ENCODE data around the gene TIAM2. TPM values are rescaled to one million over a fixed set of nuclear protein-coding genes. Genes with fewer than 3 reads are reported as not detected.

Gene TIAM2
- total RNA-seq, 1 donor from 2014 or later = 2.4 TPM

DNA sequence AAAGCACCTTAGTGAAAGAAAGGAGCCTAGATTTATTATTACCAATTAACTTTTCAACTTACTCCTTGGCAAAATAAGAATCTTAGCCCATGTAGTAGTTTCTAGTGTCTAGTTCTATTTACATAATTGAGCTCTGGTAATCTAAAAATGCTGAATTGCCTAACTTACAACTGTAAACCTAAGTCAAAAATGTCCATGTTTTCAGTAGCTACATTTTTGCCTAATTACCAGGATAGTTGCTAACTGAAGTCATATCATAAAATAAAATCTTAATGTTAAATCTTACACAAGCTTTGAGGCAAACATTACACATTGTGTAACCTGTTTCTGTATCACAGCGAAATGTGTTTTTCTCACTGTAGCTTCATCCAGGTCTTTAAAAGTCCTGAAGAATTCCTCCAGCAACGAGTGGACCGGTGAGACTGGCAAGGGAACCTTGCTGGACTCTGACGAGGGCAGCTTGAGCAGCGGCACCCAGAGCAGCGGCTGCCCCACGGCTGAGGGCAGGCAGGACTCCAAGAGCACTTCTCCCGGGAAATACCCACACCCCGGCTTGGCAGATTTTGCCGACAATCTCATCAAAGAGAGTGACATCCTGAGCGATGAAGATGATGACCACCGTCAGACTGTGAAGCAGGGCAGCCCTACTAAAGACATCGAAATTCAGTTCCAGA, 261.1 kb downstream of the TIAM2 start:
- no peak for FAIRE-seq
- no peak overlapping the region for H3K4me3 ChIP-seq (ENCODE audit: low read depth, low read length)
- DNase-seq (ENCODE audit: low read depth) = no peak
- TF ChIP-seq, protein P1, sequence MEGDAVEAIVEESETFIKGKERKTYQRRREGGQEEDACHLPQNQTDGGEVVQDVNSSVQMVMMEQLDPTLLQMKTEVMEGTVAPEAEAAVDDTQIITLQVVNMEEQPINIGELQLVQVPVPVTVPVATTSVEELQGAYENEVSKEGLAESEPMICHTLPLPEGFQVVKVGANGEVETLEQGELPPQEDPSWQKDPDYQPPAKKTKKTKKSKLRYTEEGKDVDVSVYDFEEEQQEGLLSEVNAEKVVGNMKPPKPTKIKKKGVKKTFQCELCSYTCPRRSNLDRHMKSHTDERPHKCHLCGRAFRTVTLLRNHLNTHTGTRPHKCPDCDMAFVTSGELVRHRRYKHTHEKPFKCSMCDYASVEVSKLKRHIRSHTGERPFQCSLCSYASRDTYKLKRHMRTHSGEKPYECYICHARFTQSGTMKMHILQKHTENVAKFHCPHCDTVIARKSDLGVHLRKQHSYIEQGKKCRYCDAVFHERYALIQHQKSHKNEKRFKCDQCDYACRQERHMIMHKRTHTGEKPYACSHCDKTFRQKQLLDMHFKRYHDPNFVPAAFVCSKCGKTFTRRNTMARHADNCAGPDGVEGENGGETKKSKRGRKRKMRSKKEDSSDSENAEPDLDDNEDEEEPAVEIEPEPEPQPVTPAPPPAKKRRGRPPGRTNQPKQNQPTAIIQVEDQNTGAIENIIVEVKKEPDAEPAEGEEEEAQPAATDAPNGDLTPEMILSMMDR (IDR thresholded peaks at IDR 0.05; ENCODE audit: insufficient read depth, low read length, severe bottlenecking) = no peak
- H3K36me3 ChIP-seq (ENCODE audit: control insufficient read depth, insufficient read depth, low read length) = peaks cover 12% of the 10 kb centered on the region
- no peaks in the 10 kb centered on the region for H3K27me3 ChIP-seq (ENCODE audit: control insufficient read depth, insufficient read depth, low read length)

- TF ChIP-seq, protein P1 (IDR thresholded peaks at IDR 0.05; ENCODE audit: insufficient read depth, low read length, severe bottlenecking) = no peak
- DNase-seq (ENCODE audit: low read depth) (no peak), FAIRE-seq (no peak)
- H3K36me3 ChIP-seq (ENCODE audit: control insufficient read depth, insufficient read depth, low read length) = peaks cover 12% of the 10 kb centered on the region
- H3K4me3 ChIP-seq (ENCODE audit: low read depth, low read length) = no peak overlapping the region
- no peaks in the 10 kb centered on the region for H3K27me3 ChIP-seq (ENCODE audit: control insufficient read depth, insufficient read depth, low read length)
These were observed 262.7 kb downstream of the TIAM2 start for GRCh38 chr6:155257796-155258195.

DNA sequence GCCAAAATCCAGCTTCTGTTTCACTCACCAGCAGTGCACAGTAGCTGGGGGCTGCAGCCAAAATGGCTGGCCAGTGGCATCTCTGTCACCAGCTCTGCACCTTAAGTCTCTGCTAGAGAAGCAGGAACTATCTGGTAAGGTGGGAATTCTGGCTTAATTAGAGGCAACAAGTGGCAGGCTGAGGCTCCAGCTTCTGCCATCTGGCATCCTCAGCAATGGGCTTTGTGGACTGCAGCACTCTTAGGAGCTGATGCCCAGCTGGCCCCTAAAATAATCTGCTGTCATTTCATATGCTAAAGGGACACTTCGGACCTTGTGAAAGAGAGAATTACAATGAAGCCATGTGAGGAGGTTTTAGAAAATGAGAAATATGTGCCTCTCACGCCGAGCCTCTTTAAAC, 264.1 kb downstream of the TIAM2 start:
- FAIRE-seq = no peak
- no peaks in the 10 kb centered on the region for H3K27me3 ChIP-seq (ENCODE audit: control insufficient read depth, insufficient read depth, low read length)
- TF ChIP-seq, protein P1 (IDR thresholded peaks at IDR 0.05; ENCODE audit: insufficient read depth, low read length, severe bottlenecking) = no peak
- H3K4me3 ChIP-seq (ENCODE audit: low read depth, low read length) = no peak overlapping the region
- peaks cover 14% of the 10 kb centered on the region for H3K36me3 ChIP-seq (ENCODE audit: control insufficient read depth, insufficient read depth, low read length)
- no peak for DNase-seq (ENCODE audit: low read depth)

DNA sequence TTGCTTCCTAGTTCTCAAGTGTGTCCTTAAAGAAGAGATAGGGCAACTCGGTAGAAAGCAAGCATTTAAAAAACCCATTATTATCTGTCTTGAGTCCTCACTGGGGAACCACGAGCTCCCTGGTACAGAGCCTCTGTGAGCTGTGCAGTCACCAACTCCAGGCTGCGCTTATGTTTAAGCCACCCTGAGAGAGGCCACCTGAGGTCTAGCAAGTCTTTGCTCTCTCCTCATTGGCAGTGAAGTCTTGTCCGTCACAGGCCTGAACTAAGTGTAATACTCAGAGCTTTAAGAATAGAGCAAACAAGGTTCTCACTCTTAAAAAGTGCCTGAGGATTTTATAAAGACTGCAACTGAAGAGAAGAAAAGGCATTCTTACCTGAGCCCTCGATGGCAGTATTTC, 264.8 kb downstream of the TIAM2 start:
- H3K36me3 ChIP-seq (ENCODE audit: control insufficient read depth, insufficient read depth, low read length) = peaks cover 13% of the 10 kb centered on the region
- TF ChIP-seq, protein P1 (IDR thresholded peaks at IDR 0.05; ENCODE audit: insufficient read depth, low read length, severe bottlenecking) = no peak
- FAIRE-seq (no peak), DNase-seq (ENCODE audit: low read depth) (no peak)
- no peak overlapping the region for H3K4me3 ChIP-seq (ENCODE audit: low read depth, low read length)
- H3K27me3 ChIP-seq (ENCODE audit: control insufficient read depth, insufficient read depth, low read length) = no peaks in the 10 kb centered on the region

GRCh38 chr6:155260686-155261085, 265.6 kb downstream of the TIAM2 start:
- FAIRE-seq = no peak
- H3K36me3 ChIP-seq (ENCODE audit: control insufficient read depth, insufficient read depth, low read length) = peaks cover 11% of the 10 kb centered on the region
- no peak for DNase-seq (ENCODE audit: low read depth)

More at GRCh38 chr6:155260686-155261085, 265.6 kb downstream of the TIAM2 start:
- H3K4me3 ChIP-seq (ENCODE audit: low read depth, low read length) = no peak overlapping the region
- TF ChIP-seq, protein P1 (IDR thresholded peaks at IDR 0.05; ENCODE audit: insufficient read depth, low read length, severe bottlenecking) = no peak
- H3K27me3 ChIP-seq (ENCODE audit: control insufficient read depth, insufficient read depth, low read length) = no peaks in the 10 kb centered on the region
